Transverse colon (tissue), 4 donors: ENCODE measurements around the gene SPATA2.
A peak's percentile ranks its signal among the peaks of the same experiment; 100 is the strongest.

ENCODE experiments used
- CTCF ChIP-seq, 5 experiments: fragments of 200-600 bp in 3 of 5; fragments of 450-650 bp in 2 of 5; sonication (generic) in 3 of 5; IDR thresholded peaks; 1 replicate in 2 of 5; 2 replicates in 3 of 5; pipeline ENCODE4 v1.5.1; 2016 to 2017; ENCODE audit warnings: antibody characterized with exemption in 5 of 5, inconsistent platforms in 3 of 5, mild to moderate bottlenecking in 2 of 5, moderate library complexity in 1 of 5
- POLR2A ChIP-seq: fragments of 450-650 bp; IDR thresholded peaks from one replicate; pipeline ENCODE4 v1.6.1; 2016; ENCODE audit warnings: antibody characterized with exemption, mild to moderate bottlenecking, moderate library complexity
- POLR2AphosphoS5 ChIP-seq, 3 donors: sonication (generic); formaldehyde crosslinking; IDR thresholded peaks; one replicate each; pipeline ENCODE4 v1.6.1; 2016; ENCODE audit warnings: antibody characterized with exemption in 3 of 3

- TF ChIP-seq CTCF (IDR thresholded peaks at IDR 0.05) (peak; percentile 89 to 97 (median 94)), POLR2AphosphoS5 (IDR thresholded peaks at IDR 0.05) (peak in 1 of 3 donors; percentile 13), POLR2A (no peak)
Observed at GRCh38 chr20:49928411-49929141, 13.2 kb upstream of the SPATA2 start.
